Brain microvascular endothelial cell (primary cell): ENCODE measurements around the gene IGIP.
A peak's percentile ranks its signal among the peaks of the same experiment; 100 is the strongest.

Experiments used
- DNase-seq: peaks from one replicate; pipeline ENCODE4 v3.0.0-alpha.2; 2020
- H3K27ac ChIP-seq: fragments of 250-450 bp; sonication (Bioruptor Pico); 2 replicates; pipeline ENCODE4 v1.5.1; 2020; ENCODE audit warnings: mild to moderate bottlenecking, moderate library complexity
- H3K27me3 ChIP-seq: fragments of 250-450 bp; sonication (Bioruptor Pico); replicated peaks from 2 replicates; pipeline ENCODE4 v1.5.1; 2020; ENCODE audit warnings: mild to moderate bottlenecking
- H3K36me3 ChIP-seq: fragments of 250-450 bp; sonication (Bioruptor Pico); replicated peaks from 2 replicates; pipeline ENCODE4 v1.5.1; 2020; ENCODE audit warnings: mild to moderate bottlenecking
- H3K4me3 ChIP-seq: 2 replicates; pipeline ENCODE4 v1.5.1; 2011; ENCODE audit warnings: low read depth, mild to moderate bottlenecking, control low read depth, low read length, moderate library complexity
- CTCF ChIP-seq: IDR thresholded peaks from 2 replicates; pipeline ENCODE4 v1.5.1; 2011; ENCODE audit warnings: low read depth, mild to moderate bottlenecking, moderate library complexity, low read length, control low read depth, inconsistent platforms; ENCODE audit errors: missing control alignments
- in situ Hi-C: cut with HindIII; loops from 2 replicates; pipeline ENCODE4 v1.10.0; 2017; ENCODE audit warnings: low sequenced_read_pairs, low pct_ligation_motif_present

The IGIP gene

GRCh38 chr5:140157032-140157781 is 31.5 kb downstream of the IGIP start:
- peak; percentile 93 for TF ChIP-seq CTCF

GRCh38 chr5:140159014-140159927 is 33.5 kb downstream of the IGIP start:
- DNase-seq: no peak
- H3K27ac ChIP-seq: no peak overlapping the region
- H3K36me3 ChIP-seq: no peaks in the 10 kb centered on the region
- in situ Hi-C loops: no loop called here
- no peak overlapping the region for H3K4me3 ChIP-seq
- H3K27me3 ChIP-seq: no peaks in the 10 kb centered on the region
- no peak for TF ChIP-seq CTCF

More at GRCh38 chr5:140157032-140157781, 31.5 kb downstream of the IGIP start:
- in situ Hi-C loops: no loop called here
- Histone ChIP-seq H3K27ac (no peak overlapping the region), H3K4me3 (peak overlapping the region; percentile 48), H3K36me3 (no peaks in the 10 kb centered on the region), H3K27me3 (no peaks in the 10 kb centered on the region)
- peak; percentile 78 for DNase-seq

GRCh38 chr5:140162275-140162674 is 36.5 kb downstream of the IGIP start:
- H3K27me3 ChIP-seq: no peaks in the 10 kb centered on the region
- no peaks in the 10 kb centered on the region for H3K36me3 ChIP-seq
- in situ Hi-C loops: no loop called here
- TF ChIP-seq CTCF: no peak
- no peak overlapping the region for H3K27ac ChIP-seq
- DNase-seq: no peak
- H3K4me3 ChIP-seq: no peak overlapping the region

- no peak for TF ChIP-seq CTCF
- in situ Hi-C loops: no loop called here
These were observed 37.0 kb downstream of the IGIP start for GRCh38 chr5:140162781-140163180.

DNA sequence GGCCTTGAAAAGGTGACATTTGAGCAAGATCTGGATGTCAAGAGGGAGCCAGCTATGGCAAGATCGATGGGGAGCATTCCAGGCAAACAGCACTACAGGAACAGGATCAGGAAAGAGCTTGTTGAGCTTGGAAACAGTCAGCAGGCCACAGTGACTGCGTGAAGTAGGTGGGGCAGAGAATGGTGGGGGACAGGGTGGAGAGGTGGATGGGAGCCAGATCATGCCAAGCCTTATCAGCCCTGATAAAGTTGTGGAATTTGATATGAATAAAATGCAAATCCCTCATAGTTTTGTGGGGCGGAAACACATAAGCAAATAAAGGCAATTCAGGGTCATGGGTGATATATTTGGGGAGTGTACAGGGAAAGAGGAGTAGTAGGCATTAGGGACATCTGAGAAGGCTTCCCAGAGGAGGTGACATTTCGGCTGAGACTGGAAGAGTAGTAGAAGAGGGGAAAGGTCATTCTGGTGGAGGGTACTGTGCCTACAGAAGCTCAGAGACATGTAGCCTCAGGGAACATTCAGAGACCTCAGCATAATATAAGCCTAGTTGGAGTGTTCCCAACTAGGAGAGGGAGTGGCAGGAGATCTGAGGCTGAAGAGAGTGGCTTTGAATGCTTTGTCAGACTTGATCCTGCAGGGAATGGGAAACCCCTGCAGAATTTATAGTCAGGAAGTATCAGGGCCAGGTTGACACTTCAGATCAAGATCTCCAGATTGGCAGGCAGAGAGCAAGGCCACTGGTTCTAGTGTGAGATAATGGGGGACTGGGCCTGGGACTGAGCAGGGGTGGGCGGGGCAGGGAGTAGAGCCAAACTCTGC is 39.6 kb downstream of the IGIP start:
- Histone ChIP-seq H3K27me3 (no peaks in the 10 kb centered on the region), H3K4me3 (no peak overlapping the region), H3K36me3 (no peaks in the 10 kb centered on the region), H3K27ac (no peak overlapping the region)
- DNase-seq: no peak
- in situ Hi-C loops: no loop called here
- TF ChIP-seq CTCF: no peak

More at GRCh38 chr5:140162781-140163180, 37.0 kb downstream of the IGIP start:
- Histone ChIP-seq H3K4me3 (no peak overlapping the region), H3K36me3 (no peaks in the 10 kb centered on the region), H3K27ac (no peak overlapping the region), H3K27me3 (no peaks in the 10 kb centered on the region)
- DNase-seq: no peak
